Ectodermal cell (in vitro differentiated cells): ENCODE measurements around the gene ZNF14.

ENCODE experiments used
- H3K27ac ChIP-seq: 2 replicates; pipeline ENCODE4 v1.7.0; 2013; ENCODE audit warnings: mild to moderate bottlenecking, low read depth, low read length; ENCODE audit not compliant: insufficient read depth, poor library complexity, severe bottlenecking
- H3K27me3 ChIP-seq: 2 replicates; pipeline ENCODE4 v1.7.0; 2013; ENCODE audit warnings: mild to moderate bottlenecking, low read length; ENCODE audit not compliant: insufficient read depth, control insufficient read depth, poor library complexity, severe bottlenecking
- H3K36me3 ChIP-seq: one replicate; pipeline ENCODE4 v1.7.0; 2013; ENCODE audit warnings: low read length; ENCODE audit not compliant: control insufficient read depth, insufficient read depth
- H3K4me1 ChIP-seq: one replicate; pipeline ENCODE4 v1.7.0; 2013; ENCODE audit warnings: low read length; ENCODE audit not compliant: control insufficient read depth, insufficient read depth
- H3K4me3 ChIP-seq: 2 replicates; pipeline ENCODE4 v1.7.0; 2013; ENCODE audit warnings: low read depth, low read length, control low read depth; ENCODE audit not compliant: insufficient read depth
- H3K9me3 ChIP-seq: 2 replicates; pipeline ENCODE4 v1.7.0; 2013; ENCODE audit warnings: mild to moderate bottlenecking, low read length, moderate library complexity; ENCODE audit not compliant: control insufficient read depth
- WGBS, 2 experiments: methylation state at CpG; one replicate each; pipeline ENCODE4 v1.1.7; 2013; ENCODE audit warnings: missing lambda C conversion rate in 2 of 2; 5-methylcytosine and 5-hydroxymethylcytosine counted together

Gene ZNF14

DNA sequence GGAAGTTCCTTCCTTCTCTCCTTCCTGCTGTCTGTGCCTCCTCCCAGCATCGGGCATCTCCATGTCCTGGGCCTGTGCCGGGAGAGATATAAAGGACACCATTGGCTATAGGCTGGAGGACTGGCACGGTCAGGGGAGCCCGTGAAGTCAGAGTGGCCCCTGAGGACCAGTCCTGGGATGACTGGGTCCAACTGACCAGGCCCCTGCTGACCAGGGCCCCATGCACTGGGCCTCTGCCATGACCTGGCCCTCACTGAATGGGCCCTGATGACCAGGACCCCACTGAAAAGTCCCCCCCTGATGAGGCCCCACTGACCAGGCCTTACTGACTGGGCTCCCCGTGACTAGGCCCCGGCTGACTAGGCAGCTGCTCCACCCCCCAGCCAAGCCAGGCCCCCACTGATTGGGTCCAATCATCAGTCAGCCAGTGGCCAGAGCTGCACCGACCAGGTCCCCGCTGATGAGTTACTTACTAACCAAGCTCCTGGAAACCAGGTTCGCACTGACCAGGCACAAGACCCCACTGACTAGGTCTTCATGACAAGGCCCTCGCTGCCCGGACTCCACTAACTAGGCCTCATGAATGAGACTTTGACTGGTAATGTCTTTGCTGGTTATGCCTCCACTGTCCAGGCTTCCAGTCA lies 20.0 kb upstream of the ZNF14 start:
- Histone ChIP-seq H3K36me3 (no peaks in the 10 kb centered on the region), H3K4me3 (no peak overlapping the region), H3K27me3 (no peaks in the 10 kb centered on the region), H3K9me3 (no peaks in the 10 kb centered on the region), H3K27ac (no peak overlapping the region), H3K4me1 (no peaks in the 10 kb centered on the region)
- 94 to 95% methylated on average over 11 of the region's 11 CpGs for WGBS, 2 experiments

- no peaks in the 10 kb centered on the region for H3K9me3 ChIP-seq
- H3K27me3 ChIP-seq, result no peaks in the 10 kb centered on the region
- H3K4me1 ChIP-seq, result no peaks in the 10 kb centered on the region
- 94% methylated on average over 12 of the region's 12 CpGs for WGBS, 2 experiments
- H3K36me3 ChIP-seq, result no peaks in the 10 kb centered on the region
- no peak overlapping the region for H3K4me3 ChIP-seq
- H3K27ac ChIP-seq, result no peak overlapping the region
Observed at GRCh38 chr19:19751846-19752245, 18.9 kb upstream of the ZNF14 start.

- no peaks in the 10 kb centered on the region for H3K9me3 ChIP-seq
- H3K27ac ChIP-seq, result no peak overlapping the region
- H3K36me3 ChIP-seq, result no peaks in the 10 kb centered on the region
- H3K4me1 ChIP-seq, result no peaks in the 10 kb centered on the region
- 93 to 94% methylated on average over 40 of the region's 40 CpGs for WGBS, 2 experiments
- H3K4me3 ChIP-seq, result no peak overlapping the region
- no peaks in the 10 kb centered on the region for H3K27me3 ChIP-seq
Observed at GRCh38 chr19:19750842-19751790, 18.2 kb upstream of the ZNF14 start.

DNA sequence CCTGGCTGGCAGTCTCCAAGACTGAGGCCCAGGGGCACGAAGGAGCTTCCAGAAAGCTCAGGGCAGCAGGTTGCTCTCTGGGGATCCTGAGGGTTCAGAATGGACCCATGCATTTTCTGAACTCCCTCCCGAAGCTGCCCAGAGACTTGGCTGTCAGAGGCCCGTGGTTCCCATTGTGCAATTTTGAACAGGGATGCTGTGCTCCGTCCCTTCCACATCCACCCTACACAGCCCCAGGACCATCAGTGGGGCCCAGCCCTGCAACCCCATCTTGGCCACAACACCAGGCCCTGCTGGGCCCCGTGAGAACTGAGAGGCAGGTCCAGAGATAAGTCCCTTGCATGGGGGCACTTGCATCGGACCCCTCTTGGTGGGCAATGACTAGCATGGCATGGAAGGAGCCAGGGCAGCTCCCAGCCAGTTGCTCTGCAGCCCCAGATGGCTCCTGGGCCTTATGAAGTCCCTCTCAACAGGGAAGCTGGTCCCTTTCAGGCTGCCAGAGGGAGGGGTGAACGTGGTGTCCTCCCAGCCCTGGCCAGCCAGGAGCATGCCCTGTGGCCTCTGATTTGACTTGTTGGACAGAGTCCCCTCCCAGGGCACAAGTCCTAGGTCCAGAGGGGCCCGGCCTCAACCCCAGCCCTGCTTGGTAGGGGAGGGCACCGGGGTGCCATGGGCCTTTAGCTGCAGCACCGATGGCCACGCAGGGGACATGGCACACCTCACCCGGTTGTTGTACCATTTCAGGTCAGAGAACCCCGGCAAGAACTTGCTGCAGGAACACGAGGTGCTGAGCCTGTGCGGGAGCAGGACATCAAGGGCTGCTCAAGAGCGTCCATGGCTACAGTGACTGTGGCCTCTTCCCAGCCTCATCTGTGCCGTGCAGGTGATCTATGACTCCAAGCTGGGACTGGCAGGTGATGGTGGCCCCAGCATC lies 17.3 kb upstream of the ZNF14 start:
- no peaks in the 10 kb centered on the region for H3K27me3 ChIP-seq
- H3K4me3 ChIP-seq, result no peak overlapping the region
- no peaks in the 10 kb centered on the region for H3K9me3 ChIP-seq
- no peak overlapping the region for H3K27ac ChIP-seq
- no peaks in the 10 kb centered on the region for H3K36me3 ChIP-seq
- no peaks in the 10 kb centered on the region for H3K4me1 ChIP-seq
- 90 to 91% methylated on average over 17 of the region's 17 CpGs for WGBS, 2 experiments

DNA sequence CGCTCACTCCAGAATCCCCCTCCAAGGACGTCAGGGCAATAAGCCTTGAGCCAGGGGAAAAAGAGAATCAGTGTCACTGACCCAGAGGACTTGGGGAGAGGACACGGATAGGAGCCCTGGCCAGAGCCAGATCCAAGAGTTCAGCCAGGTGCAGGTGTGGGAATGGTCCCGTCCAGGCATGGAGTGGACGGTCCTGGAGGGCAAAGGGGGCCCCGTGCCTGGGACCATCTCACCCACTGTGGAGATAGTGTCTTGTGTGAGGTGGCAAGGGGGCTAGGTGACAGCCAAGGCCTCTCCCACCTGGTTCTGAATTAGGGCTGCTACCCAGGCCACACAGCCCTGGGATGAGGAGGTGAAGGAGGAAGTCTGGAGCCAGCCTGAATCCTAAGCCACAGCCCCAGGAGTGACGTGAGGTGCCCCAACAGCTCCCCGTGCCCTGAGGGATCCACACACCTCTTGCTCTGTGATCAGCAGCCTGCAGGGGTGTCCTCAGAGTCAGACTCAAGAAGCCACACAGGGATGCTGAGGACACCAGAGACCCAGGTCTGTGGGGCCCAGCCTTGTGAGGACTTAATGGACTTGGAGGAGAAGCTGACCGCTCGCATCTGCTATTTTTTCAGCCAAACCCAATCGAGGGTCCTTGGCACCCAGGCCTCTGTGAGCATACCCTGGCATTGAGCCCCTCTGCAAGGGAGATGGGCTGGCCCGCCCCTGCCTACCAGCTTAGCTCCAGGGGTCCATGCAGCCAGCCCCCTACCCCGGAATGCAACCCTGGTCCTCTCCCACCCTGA lies 16.4 kb upstream of the ZNF14 start:
- Histone ChIP-seq H3K27ac (no peak overlapping the region), H3K4me3 (no peak overlapping the region), H3K36me3 (no peaks in the 10 kb centered on the region), H3K9me3 (no peaks in the 10 kb centered on the region), H3K27me3 (no peaks in the 10 kb centered on the region), H3K4me1 (no peaks in the 10 kb centered on the region)
- WGBS, 2 experiments, result 89 to 92% methylated on average over 13 of the region's 13 CpGs

DNA sequence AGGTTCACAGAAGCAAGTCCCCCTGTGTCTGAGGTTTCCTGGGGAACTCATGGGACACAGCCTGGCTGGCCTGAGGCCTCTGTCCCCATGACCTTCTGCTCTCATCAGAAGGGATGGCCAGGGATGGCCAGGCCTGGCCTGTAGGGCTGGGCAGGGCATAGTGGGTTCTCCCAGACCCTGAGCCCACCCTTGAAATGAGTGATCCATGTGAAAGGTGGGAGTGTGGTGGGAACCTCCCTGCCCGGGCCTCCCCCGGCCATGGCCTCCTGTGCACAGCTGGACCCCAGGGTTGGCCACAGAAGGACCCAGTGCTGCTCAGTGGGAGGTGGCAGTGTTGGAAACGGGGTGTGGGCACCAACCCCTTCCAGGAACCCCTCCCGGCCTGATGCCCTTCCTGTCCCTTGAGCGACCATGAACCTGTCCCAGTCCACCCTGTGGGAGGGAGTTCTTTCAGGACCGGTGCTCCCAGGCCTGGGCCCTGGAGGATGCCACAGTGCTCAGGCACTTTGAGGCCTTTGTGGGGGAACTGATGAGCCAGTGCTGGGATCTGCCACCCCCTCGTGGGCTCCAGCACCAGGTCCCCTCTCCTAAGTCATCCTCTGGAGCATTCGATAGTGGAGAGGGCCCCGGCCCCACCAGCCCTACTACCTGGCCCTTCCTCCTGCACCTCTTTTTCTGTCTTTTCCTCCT lies 15.5 kb upstream of the ZNF14 start:
- no peaks in the 10 kb centered on the region for H3K27me3 ChIP-seq
- WGBS, 2 experiments, result 92 to 93% methylated on average over 9 of the region's 9 CpGs
- no peak overlapping the region for H3K4me3 ChIP-seq
- H3K4me1 ChIP-seq, result no peaks in the 10 kb centered on the region
- H3K27ac ChIP-seq, result no peak overlapping the region
- H3K9me3 ChIP-seq, result no peaks in the 10 kb centered on the region
- no peaks in the 10 kb centered on the region for H3K36me3 ChIP-seq

GRCh38 chr19:19747357-19748220 lies 14.7 kb upstream of the ZNF14 start:
- Histone ChIP-seq H3K9me3 (no peaks in the 10 kb centered on the region), H3K4me3 (no peak overlapping the region), H3K4me1 (no peaks in the 10 kb centered on the region), H3K36me3 (no peaks in the 10 kb centered on the region), H3K27ac (no peak overlapping the region), H3K27me3 (no peaks in the 10 kb centered on the region)
- 91 to 93% methylated on average over 13 of the region's 13 CpGs for WGBS, 2 experiments

DNA sequence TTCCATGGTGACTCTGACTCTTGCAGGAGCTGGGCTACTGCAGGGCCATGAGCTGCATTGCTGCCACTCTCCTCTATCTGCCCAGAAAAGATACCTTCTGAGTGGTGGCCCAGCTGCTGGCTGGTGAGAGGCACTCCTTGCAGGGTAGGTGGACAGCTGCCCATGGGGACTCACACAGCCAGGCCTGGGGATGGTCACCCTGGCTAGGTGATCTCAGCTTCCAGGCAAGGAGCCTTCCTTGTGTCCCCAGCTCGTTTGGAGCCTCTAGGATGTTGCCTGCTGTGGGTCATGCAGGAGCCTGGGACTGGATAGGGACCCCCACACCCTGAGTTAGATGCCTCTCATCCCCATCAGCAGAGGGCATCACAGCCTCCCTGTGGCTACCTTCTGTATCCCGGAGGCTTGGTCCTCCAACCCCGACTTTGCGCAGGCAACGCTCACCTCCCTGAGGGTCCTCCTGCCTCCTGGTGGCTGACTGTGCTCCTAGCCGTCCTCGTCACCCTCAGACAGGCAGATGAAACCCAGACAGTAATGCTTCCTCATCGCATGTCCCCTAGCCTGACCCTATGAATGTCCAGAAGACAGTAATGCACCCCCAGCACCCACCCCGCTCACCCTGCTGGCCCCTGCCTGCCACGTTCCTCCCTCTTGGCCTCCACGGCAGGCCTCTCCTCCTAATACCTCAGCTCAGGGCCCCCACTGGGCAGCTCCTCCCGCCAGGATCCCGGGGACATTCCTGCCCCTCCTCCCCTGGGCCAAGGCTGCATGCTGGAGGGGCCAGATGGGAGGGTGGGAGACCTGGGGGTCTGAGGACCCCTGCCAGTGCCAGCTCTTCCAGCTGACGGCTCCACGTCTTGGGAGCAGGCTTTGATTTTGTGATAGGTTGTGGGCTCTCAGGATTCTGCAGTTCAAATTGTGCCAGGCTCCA lies 13.6 kb upstream of the ZNF14 start:
- Histone ChIP-seq H3K4me1 (no peaks in the 10 kb centered on the region), H3K27ac (no peak overlapping the region), H3K4me3 (no peak overlapping the region), H3K9me3 (no peaks in the 10 kb centered on the region), H3K36me3 (no peaks in the 10 kb centered on the region), H3K27me3 (no peaks in the 10 kb centered on the region)
- WGBS, 2 experiments, result 72 to 76% methylated on average over 15 of the region's 15 CpGs
